Esophagus squamous epithelium (tissue), 4 donors: ENCODE data around the gene CFAP47.
"Not testable (repeated sequence)": the region's sequence is repeated elsewhere in the genome, so short reads cannot be mapped to it uniquely, and the experiment has no call there.

Source experiments
- POLR2A ChIP-seq, 4 donors: fragments of 450-650 bp; IDR thresholded peaks; one replicate each; pipeline ENCODE4 v1.6.1; 2017; ENCODE audit warnings: antibody characterized with exemption in 4 of 4, mild to moderate bottlenecking in 4 of 4, moderate library complexity in 3 of 4
- TF ChIP-seq, protein P1 (sequence below), 6 experiments: fragments of 450-650 bp in 4 of 6; fragments of 200-600 bp in 2 of 6; sonication (generic) in 2 of 6; IDR thresholded peaks; one replicate each; pipeline ENCODE4 v1.5.1; 2016 to 2019; ENCODE audit warnings: antibody characterized with exemption in 6 of 6, mild to moderate bottlenecking in 4 of 6, moderate library complexity in 4 of 6

DNA sequence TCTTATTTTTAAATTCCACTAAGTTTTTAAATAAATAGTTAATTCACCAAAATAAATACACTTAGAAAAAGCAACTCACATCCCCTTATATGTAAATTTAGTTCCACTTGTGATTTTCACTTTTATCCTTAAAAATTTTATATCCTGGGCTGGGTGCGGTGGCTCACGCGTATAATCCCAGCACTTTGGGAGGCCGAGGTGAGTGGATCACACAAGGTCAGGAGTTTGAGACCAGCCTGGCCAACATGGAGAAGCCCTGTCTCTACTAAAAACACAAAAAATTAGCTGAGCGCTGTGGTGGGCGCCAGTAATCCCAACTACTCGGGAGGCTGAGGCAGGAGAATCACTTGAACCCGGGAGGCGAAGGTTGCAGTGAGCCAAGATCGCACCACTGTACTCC lies 169.4 kb downstream of the CFAP47 start:
- TF ChIP-seq, protein P1, sequence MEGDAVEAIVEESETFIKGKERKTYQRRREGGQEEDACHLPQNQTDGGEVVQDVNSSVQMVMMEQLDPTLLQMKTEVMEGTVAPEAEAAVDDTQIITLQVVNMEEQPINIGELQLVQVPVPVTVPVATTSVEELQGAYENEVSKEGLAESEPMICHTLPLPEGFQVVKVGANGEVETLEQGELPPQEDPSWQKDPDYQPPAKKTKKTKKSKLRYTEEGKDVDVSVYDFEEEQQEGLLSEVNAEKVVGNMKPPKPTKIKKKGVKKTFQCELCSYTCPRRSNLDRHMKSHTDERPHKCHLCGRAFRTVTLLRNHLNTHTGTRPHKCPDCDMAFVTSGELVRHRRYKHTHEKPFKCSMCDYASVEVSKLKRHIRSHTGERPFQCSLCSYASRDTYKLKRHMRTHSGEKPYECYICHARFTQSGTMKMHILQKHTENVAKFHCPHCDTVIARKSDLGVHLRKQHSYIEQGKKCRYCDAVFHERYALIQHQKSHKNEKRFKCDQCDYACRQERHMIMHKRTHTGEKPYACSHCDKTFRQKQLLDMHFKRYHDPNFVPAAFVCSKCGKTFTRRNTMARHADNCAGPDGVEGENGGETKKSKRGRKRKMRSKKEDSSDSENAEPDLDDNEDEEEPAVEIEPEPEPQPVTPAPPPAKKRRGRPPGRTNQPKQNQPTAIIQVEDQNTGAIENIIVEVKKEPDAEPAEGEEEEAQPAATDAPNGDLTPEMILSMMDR (IDR thresholded peaks at IDR 0.05): not testable (repeated sequence)
- not testable (repeated sequence) for TF ChIP-seq POLR2A (IDR thresholded peaks at IDR 0.05)
